Measurements from ENCODE around the gene TMEM234. TPM values are rescaled to one million over a fixed set of nuclear protein-coding genes. Genes with fewer than 3 reads are reported as not detected.

TMEM234 gene
- total RNA-seq (2013; cell fraction: nucleolus; rRNA removed) = 45.3 and 48.5 TPM in 2 replicates
- total RNA-seq (2014; rRNA removed) = 8.1 and 8.8 TPM in 2 replicates
- total RNA-seq (2014; rRNA removed; fragmentation: Illumina TruSeq; extraction: Trizol) = 4.8 and 5.2 TPM in 2 replicates
- total RNA-seq (2021) = 6.2 and 10.9 TPM in 2 replicates
- 6.0 TPM for polyA plus RNA-seq (2011; ENCODE audit: low read depth)
- 3.8 and 5.1 TPM in 2 replicates for polyA plus RNA-seq (2011; rRNA removed)
- polyA plus RNA-seq (2011; cell fraction: cytosol; rRNA removed) = 5.5 and 6.8 TPM in 2 replicates
- polyA plus RNA-seq (2011; cell fraction: nucleus; rRNA removed) = 41.0 and 47.4 TPM in 2 replicates
- 9.3 and 10.1 TPM in 2 replicates for polyA plus RNA-seq (2012)
- polyA plus RNA-seq (2014; fragmentation: Illumina TruSeq; extraction: Trizol) = 4.5 and 6.0 TPM in 2 replicates
- polyA plus RNA-seq (2014; fragmentation: Nextera tagmentation; extraction: Ambion mirVana) = 1 to 10 TPM; 2.9 to 4.5 TPM
- polyA plus RNA-seq (2014; rRNA removed) = 6.8 and 10.7 TPM in 2 replicates
- polyA plus RNA-seq (2016; fragmentation: Nextera tagmentation; extraction: Ambion mirVana) = 1 to 10 TPM; 8.6 TPM
- 12.0 and 17.4 TPM in 2 replicates for polyA minus RNA-seq (2011; rRNA and poly(A)+ RNA removed)
- 3.2 and 5.1 TPM in 2 replicates for polyA minus RNA-seq (2011; cell fraction: cytosol; rRNA and poly(A)+ RNA removed)
- 14.7 and 19.6 TPM in 2 replicates for polyA minus RNA-seq (2011; cell fraction: nucleus; rRNA and poly(A)+ RNA removed)
- percentile 63 among the genes with signal in this experiment for Bru-seq, nascent RNA
- BruChase-seq, experiment 1, labeled RNA remaining after a 6-hour chase = percentile 59 among the genes with signal in this experiment
- percentile 59 among the genes with signal in this experiment for BruChase-seq, experiment 2, labeled RNA remaining after a 2-hour chase
- long read RNA-seq, experiment 1, partial matches to known transcripts = 1 of 2 reads
- long read RNA-seq, experiment 1, other reads (novel, unspliced or antisense) = 0 of 2 reads
- long read RNA-seq, experiment 2, partial matches to known transcripts = 0 of 2 reads
- long read RNA-seq, experiment 2, other reads (novel, unspliced or antisense) = 0 of 2 reads

- DNase-seq (ENCODE audit: low read depth, low spot score) (peak; percentile 60), FAIRE-seq (peak; percentile 91), ATAC-seq (peak; percentile 91)
- Histone ChIP-seq H3K79me2 (ENCODE audit: control insufficient read depth, insufficient read depth, low read length) (peaks cover 29% of the 10 kb centered on the region), H3K4me1 (ENCODE audit: control insufficient read depth, insufficient read depth, low read length) (peaks cover 12% of the 10 kb centered on the region), H3K9me3 (replicated peaks; ENCODE audit: control insufficient read depth, insufficient read depth, low read length) (no peaks in the 10 kb centered on the region), H4K20me1 (ENCODE audit: control insufficient read depth, insufficient read depth) (no peaks in the 10 kb centered on the region), H3K9ac (ENCODE audit: control insufficient read depth, insufficient read depth, low read length) (peak within 1 kb of the TSS; percentile 99), H3K27ac (ENCODE audit: control insufficient read depth, insufficient read depth) (peak within 1 kb of the TSS; percentile 98), H3K4me2 (ENCODE audit: control insufficient read depth, insufficient read depth) (peak within 1 kb of the TSS; percentile 92), H2AFZ (ENCODE audit: control insufficient read depth, low read depth, low read length) (peak within 1 kb of the TSS; percentile 89), H3K27me3 (replicated peaks in 1 of 2; ENCODE audit: control insufficient read depth in 2 of 2, insufficient read depth in 2 of 2, low read length in 1 of 2) (no peaks in the 10 kb centered on the region), H3K4me3 (peak within 1 kb of the TSS; percentile 89), H3K36me3 (ENCODE audit: control insufficient read depth in 2 of 2, insufficient read depth in 2 of 2, low read length in 1 of 2) (peaks cover 2 to 13% of the 10 kb centered on the region in 2 experiments)
- under 1% methylated on average over 42 of the region's 46 CpGs for WGBS (ENCODE audit: insufficient coverage, insufficient replicate concordance, low lambda C conversion rate, missing lambda C conversion rate)
- ChIA-PET CTCF (interaction anchor here (1.0 to 6.0 kb wide), 3 partner anchors 18 to 172 kb away, joined by 3 to 46 read pairs (median 9); partner anchors contain the start of gene FAM167B), SMC1A (ENCODE audit: uncharacterized antibody, unreplicated experiment) (interaction anchor here (1.0 to 2.0 kb wide), 3 partner anchors 42 to 99 kb away, joined by 3 to 11 read pairs (median 4); partner anchors contain the start of gene TXLNA), RAD21 (ENCODE audit: unreplicated experiment) (interaction anchor here (1.0 to 2.1 kb wide), 5 partner anchors 21 to 115 kb away, joined by 3 to 10 read pairs (median 4); partner anchors contain the start of genes CCDC28B, HDAC1, KPNA6 and MARCKSL1), POLR2A (interaction anchor here (0.6 to 1.5 kb wide), 5 partner anchors 20 to 114 kb away, joined by 3 to 6 read pairs (median 3); partner anchors contain the start of gene KPNA6)
- in situ Hi-C loops (cut with MboI) = no loop called here
- intact Hi-C loops (cut with micrococcal nuclease; ENCODE audit: unreplicated experiment) = no loop called here
- BruUV-seq (replicated peaks) = no TSS peak
- TF ChIP-seq ZNF207 (IDR thresholded peaks at IDR 0.05; ENCODE audit: borderline replicate concordance) (0 out of 2 replicates have a peak, but pooled peaks have one; percentile 35), SIN3A (IDR thresholded peaks at IDR 0.05; ENCODE audit: low read depth, low read length) (peak; percentile 91), PBX3 (IDR thresholded peaks at IDR 0.05; ENCODE audit: insufficient replicate concordance, low read depth, low read length) (no peak), NBN (IDR thresholded peaks at IDR 0.05) (0 out of 2 replicates have a peak, but pooled peaks have one; percentile 66), KDM1A (IDR thresholded peaks at IDR 0.05; ENCODE audit: borderline replicate concordance) (no peak), JUND (IDR thresholded peaks at IDR 0.05; ENCODE audit: low read depth, low read length) (no peak), POLR2A (IDR thresholded peaks at IDR 0.05; ENCODE audit: low read depth, low read length) (peak; percentile 90), ATF7 (IDR thresholded peaks at IDR 0.05; ENCODE audit: low read depth) (peak; percentile 70), RAD51 (IDR thresholded peaks at IDR 0.05) (no peak), CHD2 (IDR thresholded peaks at IDR 0.05; ENCODE audit: borderline replicate concordance, low read depth, low read length) (peak; percentile 53; the same call in 1 of the 2 replicates), E4F1 (IDR thresholded peaks at IDR 0.05; ENCODE audit: borderline replicate concordance, partially characterized antibody) (peak; percentile 61), POLR2AphosphoS5 (IDR thresholded peaks at IDR 0.05; ENCODE audit: low read length) (peak; percentile 93)
Measured at GRCh38 chr1:32221980-32222755, at the start of gene TMEM234, which contains the start of gene EIF3I. TSS of gene TMEM234 (minus strand) at chr1:32222353. CDS start at chr1:32222322, 31 bp downstream. TSS of gene EIF3I (plus strand) at chr1:32222407. CDS start at chr1:32222442, 35 bp downstream.

All from GM12878 (cell line).